ENCODE data around the gene PITPNM1.

- TF ChIP-seq EZH2 (IDR thresholded peaks at IDR 0.05; ENCODE audit: low read length, missing control alignments), result no peak
- TF ChIP-seq CTCF (conservative IDR thresholded peaks at IDR 0.05 in 1 of 2, IDR thresholded peaks at IDR 0.05 in 1 of 2; ENCODE audit: low read depth in 1 of 2, low read length in 2 of 2), result no peak
Observed at GRCh38 chr11:67442504-67443404, 62.4 kb downstream of the PITPNM1 start.

Measured in fibroblast of lung (primary cell).